GM06990 (cell line): ENCODE measurements around the gene WASHC4.

ENCODE experiments used
- DNase-seq: peaks from one replicate; pipeline ENCODE4 v3.0.0-alpha.2; 2011; ENCODE audit not compliant: insufficient read length; ENCODE audit errors: extremely low read depth
- H3K27me3 ChIP-seq: replicated peaks from 2 replicates; pipeline ENCODE4 v1.6.0; 2011; ENCODE audit warnings: low read length; ENCODE audit not compliant: control insufficient read depth, insufficient read depth
- H3K36me3 ChIP-seq: 2 replicates; pipeline ENCODE4 v1.5.1; 2011; ENCODE audit warnings: low read length; ENCODE audit not compliant: control insufficient read depth, insufficient read depth
- H3K4me3 ChIP-seq: replicated peaks from 2 replicates; pipeline ENCODE4 v1.5.1; 2011; ENCODE audit warnings: low read depth, mild to moderate bottlenecking, control low read depth, low read length
- TF ChIP-seq, protein P1 (sequence below): IDR thresholded peaks from 2 replicates; pipeline ENCODE4 v1.5.1; 2011; ENCODE audit warnings: low read length, control low read depth, mild to moderate bottlenecking, inconsistent platforms; ENCODE audit not compliant: insufficient read depth, poor library complexity, severe bottlenecking

WASHC4 gene

GRCh38 chr12:105190530-105190929, 83.0 kb downstream of the WASHC4 start:
- Histone ChIP-seq H3K36me3 (peaks cover 2% of the 10 kb centered on the region), H3K4me3 (no peak overlapping the region), H3K27me3 (no peaks in the 10 kb centered on the region)
- TF ChIP-seq, protein P1, sequence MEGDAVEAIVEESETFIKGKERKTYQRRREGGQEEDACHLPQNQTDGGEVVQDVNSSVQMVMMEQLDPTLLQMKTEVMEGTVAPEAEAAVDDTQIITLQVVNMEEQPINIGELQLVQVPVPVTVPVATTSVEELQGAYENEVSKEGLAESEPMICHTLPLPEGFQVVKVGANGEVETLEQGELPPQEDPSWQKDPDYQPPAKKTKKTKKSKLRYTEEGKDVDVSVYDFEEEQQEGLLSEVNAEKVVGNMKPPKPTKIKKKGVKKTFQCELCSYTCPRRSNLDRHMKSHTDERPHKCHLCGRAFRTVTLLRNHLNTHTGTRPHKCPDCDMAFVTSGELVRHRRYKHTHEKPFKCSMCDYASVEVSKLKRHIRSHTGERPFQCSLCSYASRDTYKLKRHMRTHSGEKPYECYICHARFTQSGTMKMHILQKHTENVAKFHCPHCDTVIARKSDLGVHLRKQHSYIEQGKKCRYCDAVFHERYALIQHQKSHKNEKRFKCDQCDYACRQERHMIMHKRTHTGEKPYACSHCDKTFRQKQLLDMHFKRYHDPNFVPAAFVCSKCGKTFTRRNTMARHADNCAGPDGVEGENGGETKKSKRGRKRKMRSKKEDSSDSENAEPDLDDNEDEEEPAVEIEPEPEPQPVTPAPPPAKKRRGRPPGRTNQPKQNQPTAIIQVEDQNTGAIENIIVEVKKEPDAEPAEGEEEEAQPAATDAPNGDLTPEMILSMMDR = no peak
- DNase-seq = no peak

DNA sequence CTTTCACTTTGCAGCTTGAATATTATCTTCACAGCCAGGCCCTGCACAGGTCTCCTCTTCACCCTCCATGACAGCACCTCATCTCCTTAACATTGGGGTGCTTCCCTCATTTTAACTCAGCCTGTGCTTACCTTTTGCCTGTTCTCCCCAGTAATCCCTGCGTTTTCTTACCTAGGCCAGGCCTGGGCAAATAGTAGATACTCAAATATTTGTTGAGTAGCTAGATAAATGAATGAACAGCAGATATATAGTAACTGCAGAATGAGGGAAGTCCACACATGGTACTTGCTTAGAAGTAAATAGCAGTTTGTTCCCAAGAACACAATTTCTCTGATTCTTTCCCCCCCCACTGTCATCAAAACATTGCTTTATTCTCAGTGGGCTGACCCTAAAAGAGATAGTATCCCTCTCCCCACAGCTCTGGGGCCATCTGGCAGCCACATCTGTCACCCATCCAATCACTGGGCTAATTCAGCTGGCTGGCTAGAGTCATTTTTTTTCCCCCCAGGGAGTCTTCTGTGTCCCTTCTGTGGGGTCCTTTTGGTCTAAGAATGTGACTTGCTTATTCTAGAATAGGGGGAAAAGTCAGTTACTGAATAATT, 85.2 kb downstream of the WASHC4 start:
- DNase-seq = no peak
- no peaks in the 10 kb centered on the region for H3K27me3 ChIP-seq
- no peak overlapping the region for H3K4me3 ChIP-seq
- TF ChIP-seq, protein P1 = no peak
- H3K36me3 ChIP-seq = peaks cover 5% of the 10 kb centered on the region

- H3K36me3 ChIP-seq = peaks cover 3% of the 10 kb centered on the region
- no peaks in the 10 kb centered on the region for H3K27me3 ChIP-seq
- TF ChIP-seq, protein P1 = no peak
These were observed 87.4 kb downstream of the WASHC4 start for GRCh38 chr12:105194947-105195346.

DNA sequence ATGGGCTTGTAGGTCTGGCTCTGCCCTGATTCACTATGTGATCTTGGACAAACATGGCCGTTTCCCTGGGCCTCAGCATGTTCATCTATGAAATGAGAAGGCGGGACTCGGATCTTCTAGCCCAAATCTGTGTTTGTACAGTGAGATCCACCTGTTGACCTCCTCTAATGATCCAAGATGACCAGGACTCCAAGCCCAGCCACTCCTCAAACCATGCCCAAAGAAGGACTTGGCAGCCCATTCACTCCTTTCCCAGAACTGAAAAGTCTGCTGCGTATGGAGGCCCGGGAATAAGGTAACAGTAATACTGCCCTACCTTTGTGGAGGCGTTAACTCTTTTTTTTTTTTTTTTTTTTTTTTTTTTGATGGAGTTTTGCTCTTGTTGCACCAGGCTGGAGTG, 88.6 kb downstream of the WASHC4 start:
- Histone ChIP-seq H3K27me3 (no peaks in the 10 kb centered on the region), H3K4me3 (no peak overlapping the region), H3K36me3 (peaks cover 3% of the 10 kb centered on the region)
- no peak for DNase-seq
- TF ChIP-seq, protein P1 = no peak

More at GRCh38 chr12:105194947-105195346, 87.4 kb downstream of the WASHC4 start:
- DNase-seq = no peak
- no peak overlapping the region for H3K4me3 ChIP-seq

DNA sequence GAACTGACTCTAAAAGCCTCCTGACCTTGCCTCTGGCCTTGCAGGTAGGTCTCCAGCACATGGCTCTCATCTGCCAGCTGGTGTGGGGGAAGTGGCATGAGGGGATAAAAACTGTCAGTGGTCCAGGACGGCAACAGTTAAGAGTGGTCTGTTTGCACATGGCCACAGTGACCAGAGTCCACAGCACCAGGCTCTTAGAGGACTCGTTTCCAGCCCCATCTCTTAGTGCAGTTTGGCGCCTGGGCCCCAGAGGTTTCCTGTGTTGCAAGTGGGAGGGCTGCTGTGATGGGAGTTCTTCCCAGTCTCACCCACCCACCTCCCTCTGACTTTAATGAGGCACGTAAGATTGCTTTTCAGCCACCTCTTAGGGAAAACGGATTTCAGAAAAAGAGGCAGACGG, 91.4 kb downstream of the WASHC4 start:
- DNase-seq = no peak
- TF ChIP-seq, protein P1 = no peak
- Histone ChIP-seq H3K36me3 (peaks cover 3% of the 10 kb centered on the region; the same call in 1 of the 2 replicates), H3K4me3 (no peak overlapping the region), H3K27me3 (no peaks in the 10 kb centered on the region)

GRCh38 chr12:105200385-105200784, 92.9 kb downstream of the WASHC4 start:
- TF ChIP-seq, protein P1 = no peak
- H3K4me3 ChIP-seq = no peak overlapping the region
- DNase-seq = no peak
- no peaks in the 10 kb centered on the region for H3K27me3 ChIP-seq
- H3K36me3 ChIP-seq = peaks cover 3% of the 10 kb centered on the region; the same call in 1 of the 2 replicates
